Suppressor macrophage treated with lipopolysaccharide for 1 hour (primary cell): Measurements from ENCODE around the gene ABCA3.
"Not testable (repeated sequence)": the region's sequence is repeated elsewhere in the genome, so short reads cannot be mapped to it uniquely, and the experiment has no call there.

ENCODE experiments used
- DNase-seq, 3 donors: peaks; one replicate each; pipeline ENCODE4 v3.0.0-alpha.2; 2020 to 2022

The ABCA3 gene

DNA sequence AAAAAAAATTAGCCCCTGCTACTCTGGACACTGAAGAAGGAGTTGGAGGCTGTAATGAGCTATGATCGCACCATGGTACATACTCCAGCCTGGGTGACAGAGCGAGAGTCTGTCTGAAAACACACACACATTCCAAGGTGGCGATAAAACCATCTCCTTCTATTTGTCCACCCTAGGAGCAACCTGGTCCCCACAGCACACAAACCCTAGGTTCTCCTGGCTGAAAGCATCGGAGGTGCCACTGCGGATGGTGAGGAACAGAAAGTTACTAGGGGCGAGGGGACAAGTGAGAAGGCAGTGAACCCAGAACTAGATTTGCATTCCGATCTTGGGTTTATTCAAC lies 87.8 kb downstream of the ABCA3 start:
- DNase-seq = no peak

DNA sequence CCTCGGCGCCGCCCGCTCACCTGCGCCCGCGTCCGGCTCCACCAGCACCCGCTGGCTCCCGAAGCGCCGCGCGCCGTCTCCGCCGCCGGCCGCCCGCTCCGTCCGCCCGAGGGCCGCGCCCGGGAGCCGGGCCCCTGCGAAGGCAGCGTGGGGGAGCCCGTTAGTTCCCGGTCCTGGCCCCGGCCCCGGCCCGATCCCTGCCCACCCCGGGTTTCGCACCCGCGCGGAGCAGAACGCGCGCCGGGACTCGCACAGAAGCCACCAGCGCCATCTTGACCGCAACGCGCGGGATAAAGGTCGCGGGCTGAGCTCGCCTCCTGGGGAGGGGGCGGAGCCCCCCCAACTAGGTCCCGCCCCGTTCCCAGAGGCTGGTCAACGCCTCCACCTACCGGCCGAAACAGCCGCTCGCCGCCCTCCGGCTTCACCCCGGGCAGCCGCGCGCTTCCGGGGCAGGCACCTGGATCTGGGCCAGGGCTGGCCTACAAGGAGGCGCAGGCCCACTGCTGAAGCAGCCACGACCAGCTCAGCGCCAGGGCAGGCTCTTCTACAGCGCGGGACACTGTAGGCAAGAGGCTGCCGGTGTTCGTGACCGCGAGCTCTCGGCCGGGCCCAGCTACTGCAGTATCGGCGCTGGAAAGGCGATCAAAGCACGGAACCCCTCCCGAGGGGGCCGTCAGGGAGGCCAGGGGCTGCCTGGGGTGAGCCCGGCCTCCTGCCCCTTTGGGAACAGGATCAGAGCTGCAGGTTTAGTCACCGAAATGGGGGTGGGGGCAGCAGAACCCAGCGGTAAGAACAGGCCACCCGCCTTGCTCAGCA lies 89.0 kb downstream of the ABCA3 start, which contains the start of gene ECI1:
Gene ECI1 (minus strand): TSS at position 292 of the 816 bp plus-strand sequence. CDS start 21 bp downstream, at position 271.
- peak; percentile 96 to 99 (median 97) for DNase-seq

DNA sequence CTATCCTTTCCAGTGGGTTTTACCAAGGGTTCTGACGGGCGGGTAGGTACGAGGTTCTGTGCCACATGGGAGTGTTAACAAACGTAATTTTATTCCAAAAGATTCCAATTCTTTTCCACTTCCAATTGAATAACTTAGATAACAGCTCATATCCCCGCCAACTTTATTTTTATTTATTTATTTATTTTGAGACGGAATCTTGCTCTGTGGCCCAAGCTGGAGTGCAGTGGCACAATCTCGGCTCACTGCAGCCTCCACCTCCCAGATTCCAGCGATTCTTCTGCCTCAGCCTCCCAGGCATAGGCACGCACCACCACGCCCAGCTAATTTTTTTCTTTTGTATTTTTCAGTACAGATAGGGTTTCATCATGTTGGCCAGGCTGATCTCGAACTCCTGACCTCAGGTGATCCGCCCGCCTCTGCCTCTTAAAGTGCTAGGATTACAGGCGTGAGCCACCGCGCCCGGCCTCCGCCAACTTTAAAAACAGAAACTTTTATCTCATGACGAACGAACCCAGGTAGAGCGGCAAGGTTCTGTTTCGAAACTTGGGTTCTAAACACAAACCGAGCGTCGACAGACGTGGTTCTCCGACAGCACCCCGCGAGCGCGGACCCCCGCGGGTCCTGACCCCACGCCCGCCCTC lies 89.8 kb downstream of the ABCA3 start:
- DNase-seq = peak in 1 of 3 donors; percentile 26

GRCh38 chr16:2246301-2246885 lies 94.1 kb downstream of the ABCA3 start:
- no peak for DNase-seq

DNA sequence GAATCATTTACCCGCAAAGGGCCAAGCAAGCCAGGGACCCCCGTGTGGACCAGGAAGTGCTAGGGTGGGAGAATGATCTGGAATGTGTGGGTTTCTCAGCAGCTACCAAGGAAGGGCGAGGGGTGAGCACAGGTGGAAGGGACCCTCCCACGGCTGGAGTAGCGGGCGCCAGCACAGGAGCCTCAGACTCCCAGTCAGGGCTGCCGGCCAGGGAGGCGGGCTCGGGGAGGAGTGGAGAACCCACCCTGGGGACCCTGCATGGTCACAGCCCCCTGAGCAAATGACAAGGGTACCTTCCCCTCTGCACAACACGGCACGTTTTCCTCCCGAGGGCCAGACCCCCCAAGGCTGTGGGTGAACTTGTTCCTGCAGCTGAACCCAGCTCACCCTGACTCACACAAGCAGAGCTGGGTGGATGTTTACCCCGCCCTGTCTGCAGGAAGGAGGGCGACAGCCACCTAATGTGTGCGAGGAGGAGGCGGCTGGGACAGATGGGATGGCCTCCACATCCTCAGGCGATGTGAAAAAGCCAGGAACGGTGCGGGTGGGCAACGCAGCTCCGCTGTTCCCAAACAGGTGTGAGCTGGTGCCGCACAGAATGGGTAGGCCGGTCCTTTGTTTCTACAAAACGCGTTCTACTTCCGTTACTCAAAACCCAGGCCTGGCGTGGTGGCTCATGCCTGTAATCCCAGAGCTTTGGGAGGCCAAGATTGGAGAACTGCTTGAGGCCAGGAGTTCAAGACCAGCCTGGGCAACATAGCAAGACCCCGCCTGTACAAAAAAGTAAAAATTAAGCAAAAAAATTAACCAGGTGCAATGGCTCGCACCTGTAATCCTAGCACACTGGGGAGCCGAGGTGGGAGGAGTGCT lies 95.4 kb downstream of the ABCA3 start:
- DNase-seq = no peak

DNA sequence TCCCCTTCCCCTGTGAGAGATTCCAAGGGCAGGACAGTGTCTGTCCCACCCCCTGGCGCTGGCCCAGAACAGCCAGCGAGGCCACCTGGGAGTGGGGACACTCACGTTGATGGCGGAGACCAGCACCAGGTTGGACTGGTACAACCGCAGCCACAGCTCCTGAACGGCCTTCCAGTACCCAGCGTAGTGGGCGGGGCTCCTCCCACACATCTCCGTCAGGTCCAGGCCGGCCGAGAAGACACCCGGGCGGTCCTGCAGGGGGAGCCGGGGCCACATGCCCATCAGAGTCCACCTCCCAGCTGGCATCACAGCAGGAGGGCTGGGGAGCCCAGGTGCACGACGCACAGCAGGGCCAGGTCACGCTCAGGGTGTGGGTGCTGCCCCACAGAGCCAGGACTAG lies 96.2 kb downstream of the ABCA3 start:
- no peak for DNase-seq

- no peak for DNase-seq
Observed at GRCh38 chr16:2243781-2244180, 96.7 kb downstream of the ABCA3 start.

DNA sequence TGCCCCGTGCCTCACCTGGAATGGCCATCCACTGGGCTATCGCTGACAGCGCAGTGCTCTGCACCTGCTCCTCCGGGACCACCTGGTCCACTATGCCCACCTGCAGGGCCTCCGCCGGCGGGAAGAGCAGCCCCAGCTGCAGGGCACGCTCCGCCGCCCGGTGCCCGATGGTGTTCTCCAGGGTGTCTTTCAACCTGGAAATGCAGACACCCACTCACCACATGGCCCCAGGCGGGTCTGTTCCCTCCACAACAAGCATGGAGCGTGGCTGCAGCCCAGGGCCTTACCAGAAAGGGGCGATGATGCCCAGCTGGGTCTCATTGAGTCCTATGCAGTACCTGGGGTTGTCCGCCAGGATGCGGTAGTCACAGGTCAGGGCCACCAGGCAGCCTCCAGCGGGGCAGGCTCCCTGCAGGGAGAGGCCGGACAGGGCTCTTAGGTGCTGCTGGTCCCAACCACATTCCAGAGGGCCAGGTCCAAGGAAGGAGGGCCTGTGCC lies 97.4 kb downstream of the ABCA3 start:
- no peak for DNase-seq

DNA sequence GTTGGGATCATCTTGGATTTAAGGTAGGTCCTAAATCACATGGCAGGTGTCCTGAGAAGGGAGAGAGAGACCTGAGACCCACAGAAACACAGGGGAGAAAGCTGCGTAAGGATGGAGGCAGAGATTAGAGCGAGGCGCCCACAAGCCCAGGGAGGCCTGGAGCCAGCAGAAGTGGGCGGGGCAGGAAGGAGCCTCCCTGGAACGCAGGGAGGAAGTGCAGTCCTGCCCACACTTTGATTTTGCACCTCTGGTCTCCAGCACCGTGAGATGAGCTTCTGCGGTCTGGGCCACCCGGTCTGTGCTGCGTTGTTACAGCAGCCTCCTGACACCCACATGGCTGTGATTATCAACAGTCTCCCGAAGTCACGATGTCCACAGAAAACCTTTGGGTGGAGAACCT lies 97.9 kb downstream of the ABCA3 start:
- DNase-seq = peak in 1 of 3 donors; percentile 35

DNA sequence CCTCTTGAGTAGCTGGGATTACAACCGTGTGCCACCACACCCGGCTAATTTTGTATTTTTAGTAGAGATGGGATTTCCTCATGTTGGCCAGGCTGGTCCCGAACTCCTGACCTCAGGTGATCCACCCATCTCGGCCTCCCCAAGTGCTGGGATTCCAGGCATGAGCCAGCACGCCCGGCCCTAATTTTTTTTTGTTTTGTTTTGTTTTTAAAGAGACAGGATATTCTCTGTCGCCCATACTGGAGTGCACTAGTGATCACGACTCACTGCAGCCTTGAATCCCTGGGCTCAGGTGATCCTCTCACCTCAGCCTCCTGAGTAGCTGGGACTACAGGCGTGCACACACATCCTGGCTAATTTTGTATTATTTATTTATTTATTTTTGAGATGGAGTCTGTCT lies 100.2 kb downstream of the ABCA3 start:
- DNase-seq = not testable (repeated sequence)

DNA sequence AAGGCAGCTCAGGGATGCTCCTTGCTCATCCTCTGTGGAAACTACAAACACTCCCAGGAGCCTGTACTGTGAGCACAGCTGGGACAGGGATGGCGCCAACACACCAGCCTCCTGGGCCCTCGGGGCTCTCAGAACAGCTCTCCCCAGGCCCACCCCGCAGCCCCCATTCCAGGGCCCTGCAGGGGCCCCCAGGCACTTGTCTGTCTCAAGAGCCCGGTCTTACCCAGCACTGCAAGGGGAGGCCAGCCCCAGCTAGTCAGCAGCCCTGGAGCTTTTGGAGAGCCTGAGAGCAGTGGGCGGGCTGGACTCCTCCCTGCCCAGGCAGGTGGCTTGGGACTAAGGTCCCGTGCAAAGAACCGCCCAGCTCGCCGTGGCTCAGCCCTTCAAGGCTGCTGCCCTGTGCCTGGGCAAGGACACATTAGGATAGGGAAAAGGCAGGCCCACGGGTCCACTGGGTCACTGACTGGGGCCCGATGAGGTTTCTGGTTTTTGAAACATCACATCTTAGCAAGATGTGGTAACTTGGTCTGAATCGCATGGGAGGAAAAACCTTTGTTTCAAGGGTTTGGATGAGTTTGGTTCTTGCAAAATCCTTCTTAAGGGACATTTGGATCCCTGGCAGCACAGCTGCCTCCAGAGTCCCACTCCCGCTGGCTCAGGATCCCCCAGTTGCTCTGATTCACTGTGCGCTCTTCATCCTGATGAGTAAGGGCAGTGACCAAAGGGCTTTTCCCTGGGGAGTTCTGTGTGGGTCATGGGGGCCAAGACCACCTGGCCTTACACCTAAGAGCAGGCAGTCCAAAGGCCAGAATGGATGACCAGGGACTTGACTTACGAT lies 101.5 kb downstream of the ABCA3 start:
- DNase-seq = no peak

DNA sequence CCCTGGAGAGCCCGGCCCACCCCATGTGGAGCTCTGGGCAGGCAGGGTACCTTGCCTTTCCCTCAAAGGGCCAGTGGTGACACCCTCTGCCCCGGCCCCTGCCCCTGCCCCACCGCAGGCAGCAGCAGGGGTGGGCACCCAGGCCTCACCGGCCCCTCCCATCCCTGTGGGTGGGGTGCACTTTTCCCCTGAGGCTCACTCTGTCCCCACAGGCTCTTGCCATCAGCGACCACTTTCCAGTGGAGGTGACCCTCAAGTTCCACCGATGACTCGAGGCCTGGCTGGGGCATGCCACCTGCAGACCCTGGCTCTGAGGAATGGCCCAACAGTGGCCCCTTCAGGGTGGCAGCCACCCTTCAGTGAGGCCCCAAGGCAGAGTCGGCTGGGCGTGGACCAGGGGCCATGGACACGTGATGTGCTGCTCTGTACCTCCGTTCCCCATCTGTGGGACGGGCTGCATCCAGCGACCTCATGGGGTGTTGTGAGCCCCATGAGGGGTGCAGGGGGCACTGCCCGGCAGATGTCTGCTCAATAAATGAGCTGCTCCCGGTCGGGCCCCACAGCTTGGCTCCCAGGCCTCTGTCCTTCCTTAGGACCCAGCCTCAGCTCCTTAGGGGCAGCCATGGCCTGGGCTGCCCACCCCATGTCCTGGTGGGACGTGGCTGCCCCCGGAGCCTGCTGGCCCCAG lies 102.2 kb downstream of the ABCA3 start:
- DNase-seq = no peak

DNA sequence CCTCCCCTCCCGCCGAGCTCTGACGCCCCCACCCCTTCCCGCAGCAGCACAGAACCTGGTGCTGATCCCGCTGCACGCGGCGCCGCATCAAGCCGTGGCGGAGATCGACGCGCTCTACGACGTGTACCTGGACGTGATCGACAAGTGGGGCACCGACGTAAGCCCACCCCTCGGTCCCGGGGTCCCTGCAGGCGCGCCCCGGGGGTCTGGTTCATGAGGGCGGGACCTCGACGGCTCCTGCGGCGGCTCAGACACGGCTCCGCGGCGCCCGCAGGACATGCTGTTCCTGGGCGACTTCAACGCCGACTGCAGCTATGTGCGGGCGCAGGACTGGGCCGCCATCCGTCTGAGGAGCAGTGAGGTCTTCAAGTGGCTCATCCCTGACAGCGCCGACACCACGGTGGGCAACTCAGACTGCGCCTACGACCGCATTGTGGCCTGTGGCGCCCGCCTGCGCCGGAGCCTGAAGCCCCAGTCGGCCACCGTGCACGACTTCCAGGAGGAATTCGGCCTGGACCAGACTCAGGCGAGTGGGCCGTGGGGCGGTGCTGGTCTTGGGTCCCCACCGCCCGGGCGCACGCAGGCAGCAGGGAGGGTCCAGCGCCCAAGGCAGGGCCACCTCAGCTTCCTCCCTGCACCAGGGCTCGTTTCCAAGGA lies 102.9 kb downstream of the ABCA3 start:
- no peak for DNase-seq

GRCh38 chr16:2237102-2237482 lies 103.4 kb downstream of the ABCA3 start:
- DNase-seq = no peak

GRCh38 chr16:2236337-2237101 lies 104.0 kb downstream of the ABCA3 start, which contains the start of gene DNASE1L2:
TSS of gene DNASE1L2 (plus strand) at chr16:2236444. CDS start at chr16:2236817, 373 bp downstream.
- DNase-seq = peak in 1 of 3 donors; percentile 31

DNA sequence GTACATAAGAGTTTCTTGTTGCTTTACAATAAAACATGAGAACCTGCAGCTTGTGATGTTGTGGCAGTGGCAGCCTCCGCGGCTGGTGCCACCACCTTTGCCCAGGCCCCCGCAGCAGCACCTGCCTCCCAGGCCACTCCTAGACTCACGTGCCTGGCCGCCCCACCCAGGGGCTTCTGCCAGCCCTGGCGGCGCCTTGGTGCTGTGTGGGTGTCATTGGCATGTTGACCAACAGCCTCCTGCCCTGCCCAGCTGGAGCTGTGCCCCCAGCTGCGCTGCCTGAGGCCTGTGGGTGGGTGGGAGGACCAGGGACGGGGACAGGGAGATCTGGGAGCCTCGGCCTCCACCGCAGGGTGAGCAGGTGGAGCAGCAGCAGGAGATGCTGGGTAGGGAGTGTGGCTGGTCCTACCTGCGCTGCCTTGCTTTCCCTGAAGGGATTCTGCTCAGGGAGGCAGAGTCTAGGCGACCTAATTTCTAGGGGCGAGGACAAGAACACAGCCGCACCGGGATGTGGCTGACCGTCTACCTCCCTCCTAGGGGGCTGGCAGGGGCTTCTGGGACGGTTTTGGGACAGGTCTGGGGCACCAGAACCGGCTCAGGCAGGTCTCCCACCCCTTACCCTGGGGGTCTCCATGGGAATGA lies 104.7 kb downstream of the ABCA3 start:
- no peak for DNase-seq

DNA sequence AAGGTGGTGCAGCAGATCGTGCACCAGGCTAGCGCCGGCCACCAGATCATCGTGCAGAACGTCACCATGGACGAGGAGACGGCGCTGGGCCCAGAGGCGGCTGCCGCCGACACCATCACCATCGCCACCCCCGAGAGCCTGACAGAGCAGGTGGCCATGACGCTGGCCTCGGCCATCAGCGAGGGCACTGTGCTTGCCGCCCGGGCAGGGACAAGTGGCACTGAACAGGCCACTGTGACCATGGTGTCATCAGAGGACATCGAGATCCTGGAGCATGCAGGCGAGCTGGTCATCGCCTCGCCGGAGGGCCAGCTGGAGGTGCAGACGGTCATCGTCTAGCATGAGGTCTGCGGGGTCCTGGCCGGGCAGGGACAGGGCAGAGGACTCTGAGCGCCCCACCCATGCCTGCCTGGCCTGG lies 105.3 kb downstream of the ABCA3 start:
- DNase-seq = no peak

- no peak for DNase-seq
Observed at GRCh38 chr16:2234813-2235170, 105.7 kb downstream of the ABCA3 start.
